Sigmoid colon (tissue), 7 donors: ENCODE results near the gene CCDC28B. TPM values are rescaled to one million over a fixed set of nuclear protein-coding genes. Genes with fewer than 3 reads are reported as not detected.

Experiments used
- DNase-seq: peaks from one replicate; pipeline ENCODE4 v3.0.0-alpha.2; 2019
- H3K27ac ChIP-seq, 4 donors: fragments of 200-600 bp; sonication (generic); one replicate each; pipeline ENCODE4 v1.5.1; 2016 to 2019; ENCODE audit warnings: mild to moderate bottlenecking in 1 of 4
- H3K27me3 ChIP-seq, 3 donors: fragments of 200-600 bp; sonication (generic); one replicate each; pipeline ENCODE4 v1.5.1; 2019; ENCODE audit warnings: mild to moderate bottlenecking in 1 of 3
- H3K36me3 ChIP-seq, 4 donors: fragments of 200-600 bp; sonication (generic); one replicate each; pipeline ENCODE4 v1.5.1; 2016 to 2019
- H3K4me1 ChIP-seq, 4 donors: fragments of 200-600 bp; sonication (generic); one replicate each; pipeline ENCODE4 v1.5.1; 2017 to 2019
- H3K4me3 ChIP-seq, 4 donors: fragments of 200-600 bp; sonication (generic); one replicate each; pipeline ENCODE4 v1.5.1; 2017 to 2019; ENCODE audit warnings: mild to moderate bottlenecking in 2 of 4, moderate library complexity in 1 of 4
- H3K9me3 ChIP-seq, 4 donors: fragments of 200-600 bp in 3 of 4; sonication (generic) in 3 of 4; one replicate each; pipeline versions ENCODE4 v1.5.1 to v1.6.1; 2013 to 2019
- EP300 ChIP-seq, 4 donors: sonication (generic); formaldehyde crosslinking; IDR thresholded peaks; one replicate each; pipeline ENCODE4 v1.6.1; 2017; ENCODE audit warnings: antibody characterized with exemption in 4 of 4
- POLR2A ChIP-seq, 2 donors: fragments of 450-650 bp; IDR thresholded peaks; one replicate each; pipeline ENCODE4 v1.6.1; 2016; ENCODE audit warnings: antibody characterized with exemption in 2 of 2, mild to moderate bottlenecking in 2 of 2, moderate library complexity in 2 of 2
- POLR2AphosphoS5 ChIP-seq, 4 donors: sonication (generic); formaldehyde crosslinking; IDR thresholded peaks; one replicate each; pipeline ENCODE4 v1.6.1; 2017; ENCODE audit warnings: antibody characterized with exemption in 4 of 4
- WGBS, 2 donors: extraction: QIAGEN DNeasy Blood & Tissue Kit; methylation state at CpG; one replicate each; pipeline ENCODE4 v1.1.7; 2013; 5-methylcytosine and 5-hydroxymethylcytosine counted together
- intact Hi-C: fragments of 100-400 bp; cut with DNase I; formaldehyde crosslinking; loops from one replicate; pipeline ENCODE4 v1.15.1; 2023
- polyA plus RNA-seq, 3 donors: library from polyadenylated mRNA; stranded (reverse); fragments of 200-250 nt; gene quantifications; one replicate each; pipeline ENCODE4 v1.2.3, GENCODE V29; 2013
- total RNA-seq, 4 donors: library from RNA; depleted of rRNA; stranded (reverse); fragments of >200 nt; gene quantifications; one replicate each; pipeline ENCODE4 v1.1.0, GENCODE V29; 2016
- TF ChIP-seq, protein P1 (sequence below), 4 experiments: fragments of 450-650 bp in 3 of 4; fragments of 200-600 bp in 1 of 4; IDR thresholded peaks; one replicate each; pipeline ENCODE4 v1.5.1; 2016 to 2019; ENCODE audit warnings: antibody characterized with exemption in 4 of 4, mild to moderate bottlenecking in 3 of 4, moderate library complexity in 2 of 4
- donor health status: healthy with polysubstance abuse.
- donor health status: Bipolar disorder and iron deficiency.
- donor health status: healthy.

Gene CCDC28B
- total and polyA plus RNA-seq, 7 donors = 3.7 to 15.0 (median 4.9) TPM

DNA sequence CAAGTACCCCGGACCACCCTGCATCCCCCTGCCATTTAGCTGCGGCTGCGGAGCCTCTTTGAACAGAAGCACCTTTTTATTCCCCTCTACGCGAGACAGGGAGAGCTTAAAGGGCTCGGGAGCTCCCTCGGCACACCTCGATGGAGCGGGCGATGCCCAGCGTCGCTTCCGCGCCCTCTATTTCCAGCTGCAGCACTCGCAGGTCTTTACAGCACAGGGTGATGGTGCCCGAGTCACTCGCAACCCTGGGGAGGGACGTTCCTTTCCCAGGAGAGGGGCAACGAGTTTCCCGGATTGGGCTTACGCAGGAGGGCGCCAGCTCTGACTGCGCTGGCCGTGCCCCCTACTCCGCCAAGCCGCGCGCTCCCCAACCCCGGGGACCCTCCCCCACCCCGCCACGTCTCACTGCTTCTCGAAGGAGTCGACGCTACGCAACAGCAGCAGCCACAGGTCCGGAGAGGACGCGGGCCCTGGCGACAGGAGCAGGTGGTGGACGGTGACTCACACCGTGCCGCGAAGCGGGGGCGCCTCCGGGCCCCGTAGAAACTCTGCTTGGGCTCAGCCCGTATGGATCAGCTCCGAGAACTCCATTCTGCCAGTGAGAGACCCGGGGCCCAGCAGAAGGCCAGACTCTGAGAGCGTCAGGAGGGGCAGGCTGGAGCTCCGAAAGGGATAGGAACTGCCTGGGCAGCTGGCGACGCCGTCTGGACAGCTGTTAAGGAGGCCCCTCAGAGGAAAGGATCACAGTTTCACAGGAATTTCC lies 40.8 kb downstream of the CCDC28B start:
- DNase-seq = peak; percentile 84
- TF ChIP-seq POLR2AphosphoS5 (IDR thresholded peaks at IDR 0.05) = peak in 1 of 4 donors; percentile 17
- no peak for TF ChIP-seq POLR2A (IDR thresholded peaks at IDR 0.05)
- TF ChIP-seq, protein P1, sequence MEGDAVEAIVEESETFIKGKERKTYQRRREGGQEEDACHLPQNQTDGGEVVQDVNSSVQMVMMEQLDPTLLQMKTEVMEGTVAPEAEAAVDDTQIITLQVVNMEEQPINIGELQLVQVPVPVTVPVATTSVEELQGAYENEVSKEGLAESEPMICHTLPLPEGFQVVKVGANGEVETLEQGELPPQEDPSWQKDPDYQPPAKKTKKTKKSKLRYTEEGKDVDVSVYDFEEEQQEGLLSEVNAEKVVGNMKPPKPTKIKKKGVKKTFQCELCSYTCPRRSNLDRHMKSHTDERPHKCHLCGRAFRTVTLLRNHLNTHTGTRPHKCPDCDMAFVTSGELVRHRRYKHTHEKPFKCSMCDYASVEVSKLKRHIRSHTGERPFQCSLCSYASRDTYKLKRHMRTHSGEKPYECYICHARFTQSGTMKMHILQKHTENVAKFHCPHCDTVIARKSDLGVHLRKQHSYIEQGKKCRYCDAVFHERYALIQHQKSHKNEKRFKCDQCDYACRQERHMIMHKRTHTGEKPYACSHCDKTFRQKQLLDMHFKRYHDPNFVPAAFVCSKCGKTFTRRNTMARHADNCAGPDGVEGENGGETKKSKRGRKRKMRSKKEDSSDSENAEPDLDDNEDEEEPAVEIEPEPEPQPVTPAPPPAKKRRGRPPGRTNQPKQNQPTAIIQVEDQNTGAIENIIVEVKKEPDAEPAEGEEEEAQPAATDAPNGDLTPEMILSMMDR (IDR thresholded peaks at IDR 0.05) = no peak
- no peak for TF ChIP-seq EP300 (IDR thresholded peaks at IDR 0.05)
- Histone ChIP-seq H3K9me3 (no peaks in the 10 kb centered on the region), H3K4me1 (peaks cover 0 to 32% (median 18%) of the 10 kb centered on the region in 4 donors), H3K36me3 (no peaks in the 10 kb centered on the region), H3K27ac (peak overlapping the region; percentile 75 to 91 (median 80)), H3K27me3 (no peaks in the 10 kb centered on the region), H3K4me3 (peak overlapping the region; percentile 57 to 64 (median 63))
- 1 to 2% methylated on average over 55 of the region's 55 CpGs for WGBS, 2 donors
- intact Hi-C loops = loop anchor here (1.0 kb wide), 1 partner anchor 51 kb away; the partner anchor contains the start of gene HDAC1

DNA sequence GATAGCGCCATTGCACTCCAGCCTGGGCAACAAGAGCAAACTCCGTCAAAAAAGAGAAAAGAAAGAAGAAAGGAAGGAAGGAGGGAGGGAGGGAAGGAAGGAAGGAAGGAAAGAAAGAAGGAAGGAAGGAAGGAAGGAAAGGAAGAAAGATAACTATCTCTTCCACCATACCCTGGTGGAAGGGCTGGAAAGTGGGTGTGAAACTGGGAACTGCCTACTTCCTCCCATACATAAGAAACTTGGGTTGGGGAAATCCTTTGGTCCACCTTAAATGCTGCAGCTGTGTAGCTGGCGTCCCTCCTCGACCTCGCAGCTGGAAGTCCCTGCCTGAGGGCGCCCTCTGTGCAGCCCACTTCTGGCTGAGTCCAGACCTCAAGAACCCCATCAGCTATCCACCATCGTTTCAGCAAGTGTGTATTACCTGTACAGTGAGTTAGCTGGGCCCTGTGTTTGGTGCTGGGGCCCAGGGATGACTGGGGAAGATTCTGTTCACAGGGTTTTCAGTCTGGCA lies 42.0 kb downstream of the CCDC28B start:
- peak overlapping the region in 1 of 4 donors; percentile 81 for H3K27ac ChIP-seq
- no peak for TF ChIP-seq POLR2A (IDR thresholded peaks at IDR 0.05)
- TF ChIP-seq, protein P1 (IDR thresholded peaks at IDR 0.05) = no peak
- TF ChIP-seq EP300 (IDR thresholded peaks at IDR 0.05) = no peak
- TF ChIP-seq POLR2AphosphoS5 (IDR thresholded peaks at IDR 0.05) = no peak
- intact Hi-C loops = no loop called here
- H3K9me3 ChIP-seq = no peaks in the 10 kb centered on the region
- WGBS, 2 donors = 42 to 49% methylated on average over 7 of the region's 7 CpGs
- H3K36me3 ChIP-seq = no peaks in the 10 kb centered on the region
- peaks cover 0 to 43% (median 29%) of the 10 kb centered on the region in 4 donors for H3K4me1 ChIP-seq
- no peak overlapping the region for H3K4me3 ChIP-seq
- H3K27me3 ChIP-seq = no peaks in the 10 kb centered on the region
- DNase-seq = peak; percentile 67

DNA sequence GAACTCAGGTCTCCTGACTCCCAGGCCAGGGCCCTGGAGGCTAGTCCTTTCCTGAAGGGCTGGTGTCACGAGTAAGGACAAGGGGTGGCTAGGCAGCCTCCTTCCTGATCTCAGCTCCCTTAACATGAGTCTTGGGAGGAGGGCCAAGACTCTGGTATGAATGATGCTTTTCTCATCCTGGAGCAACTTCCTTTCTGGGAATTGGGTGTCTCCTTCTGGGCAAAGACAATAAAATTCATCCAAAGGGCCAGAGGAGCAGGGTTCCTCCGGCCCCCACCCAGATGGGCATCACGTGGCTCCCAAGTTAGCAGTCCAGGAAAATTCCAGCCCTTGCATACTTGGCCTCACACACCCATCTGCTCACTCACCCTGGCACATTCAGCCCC lies 46.5 kb downstream of the CCDC28B start, which contains the start of gene FAM167B:
TSS of gene FAM167B (plus strand) at position 335 of the 386 bp plus-strand sequence. CDS start 200 bp downstream, outside the sequence.
- Histone ChIP-seq H3K4me3 (no peak within 1 kb of the TSS), H3K36me3 (no peaks in the 10 kb centered on the region), H3K27ac (peak within 1 kb of the TSS; percentile 45 to 74 (median 52)), H3K27me3 (no peaks in the 10 kb centered on the region), H3K4me1 (peaks cover 0 to 35% (median 19%) of the 10 kb centered on the region in 4 donors), H3K9me3 (no peaks in the 10 kb centered on the region)
- WGBS, 2 donors = 50 to 58% methylated on average over 3 of the region's 3 CpGs
- peak in 3 of 4 donors; percentile 24 to 72 (median 35) for TF ChIP-seq POLR2AphosphoS5 (IDR thresholded peaks at IDR 0.05)
- TF ChIP-seq POLR2A (IDR thresholded peaks at IDR 0.05) = no peak
- TF ChIP-seq, protein P1 (IDR thresholded peaks at IDR 0.05) = no peak
- peak in 1 of 4 donors; percentile 9 for TF ChIP-seq EP300 (IDR thresholded peaks at IDR 0.05)
- DNase-seq = peak; percentile 77
- intact Hi-C loops = no loop called here

DNA sequence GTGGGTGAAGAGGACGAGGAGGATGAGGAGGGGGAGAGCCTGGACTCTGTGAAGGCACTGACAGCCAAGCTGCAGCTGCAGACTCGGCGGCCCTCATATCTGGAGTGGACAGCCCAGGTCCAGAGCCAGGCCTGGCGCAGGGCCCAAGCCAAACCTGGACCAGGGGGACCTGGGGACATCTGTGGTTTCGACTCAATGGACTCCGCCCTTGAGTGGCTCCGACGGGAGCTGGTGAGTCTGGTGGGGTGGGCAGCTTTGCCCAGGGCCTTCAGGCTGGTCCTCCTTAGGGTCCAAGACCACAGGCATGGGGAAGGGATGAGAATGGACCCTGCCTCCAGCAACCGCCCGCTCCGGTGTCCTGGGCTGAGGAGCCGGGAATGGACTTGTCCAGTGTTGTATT lies 47.1 kb downstream of the CCDC28B start:
- Histone ChIP-seq H3K36me3 (no peaks in the 10 kb centered on the region), H3K9me3 (no peaks in the 10 kb centered on the region), H3K4me1 (peaks cover 0 to 30% (median 18%) of the 10 kb centered on the region in 4 donors), H3K27ac (peak overlapping the region; percentile 42 to 74 (median 51)), H3K4me3 (no peak overlapping the region), H3K27me3 (no peaks in the 10 kb centered on the region)
- intact Hi-C loops = no loop called here
- WGBS, 2 donors = 89% methylated on average over 12 of the region's 12 CpGs
- TF ChIP-seq, protein P1 (IDR thresholded peaks at IDR 0.05) = no peak
- TF ChIP-seq EP300 (IDR thresholded peaks at IDR 0.05) (no peak), POLR2AphosphoS5 (IDR thresholded peaks at IDR 0.05) (no peak), POLR2A (IDR thresholded peaks at IDR 0.05) (no peak)
- DNase-seq = peak; percentile 65
